GM12892 (cell line): ENCODE data around the gene PATJ.

Experiments used
- POLR2A ChIP-seq: IDR thresholded peaks from 2 replicates; pipeline ENCODE4 v1.6.1; 2011; ENCODE audit warnings: low read depth, low read length, control low read depth
- POLR2AphosphoS5 ChIP-seq: IDR thresholded peaks from 2 replicates; pipeline ENCODE4 v1.6.1; 2011; ENCODE audit warnings: low read depth, low read length, control low read depth
- TAF1 ChIP-seq: IDR thresholded peaks from 2 replicates; pipeline ENCODE4 v1.6.1; 2011; ENCODE audit warnings: low read depth, mild to moderate bottlenecking, control low read depth, low read length, borderline replicate concordance

GRCh38 chr1:62029704-62030103 is 287.4 kb downstream of the PATJ start:
- TF ChIP-seq POLR2A (no peak), POLR2AphosphoS5 (no peak), TAF1 (no peak)
